Measurements from ENCODE around the gene DMBT1. TPM values are rescaled to one million over a fixed set of nuclear protein-coding genes. Genes with fewer than 3 reads are reported as not detected.

The DMBT1 gene
- not detected in 2 replicates for total RNA-seq

DNA sequence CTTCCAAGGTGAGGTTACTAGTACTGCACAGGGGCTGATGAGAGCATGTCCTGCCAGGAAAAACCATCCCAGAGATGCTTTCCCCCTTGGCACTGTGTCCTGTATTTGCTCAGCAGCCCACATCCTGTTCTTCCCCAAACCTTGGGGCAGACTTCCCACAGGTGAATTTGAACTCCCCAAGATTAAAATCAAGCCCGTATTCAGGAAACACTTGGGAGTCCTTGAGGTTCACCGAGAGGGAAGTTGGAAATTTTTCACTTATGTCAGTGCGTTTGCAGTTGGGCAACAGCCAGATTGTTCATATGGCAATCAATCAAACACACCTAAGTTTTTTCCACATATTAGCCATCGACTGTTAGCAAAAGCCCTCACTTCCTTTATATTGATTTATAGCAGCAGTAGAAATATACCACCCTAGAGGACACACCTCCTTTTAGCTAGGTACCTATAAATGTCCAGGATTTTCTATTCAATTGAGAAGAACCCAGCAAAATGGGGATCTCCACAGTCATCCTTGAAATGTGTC lies at the start of gene DMBT1:
Gene DMBT1, plus strand, starts transcription at position 476 of the 526 bp plus-strand sequence. Its CDS starts 17 bp downstream, at position 493.

Other genes starting within 250 kb of the DMBT1 start
- 25.3 and 28.0 TPM in 2 replicates for gene PLEKHA1, start 186.0 kb upstream of the DMBT1 start, total RNA-seq
- not detected in 2 replicates for gene ARMS2, start 106.1 kb upstream of the DMBT1 start, total RNA-seq
- 69.6 and 131 TPM in 2 replicates for gene HTRA1, start 99.2 kb upstream of the DMBT1 start, total RNA-seq
- not detected in 2 replicates for gene C10orf120, start 139.1 kb downstream of the DMBT1 start, total RNA-seq

Measured in endothelial cell of coronary artery (primary cell).